Erythroblast (primary cell): ENCODE data around the gene GRIK5.

ENCODE experiments used
- DNase-seq, 2 experiments: peaks; one replicate each; lab custom pipeline; 2025; lab: John Stamatoyannopoulos, UW
- GATA1 ChIP-seq: IDR thresholded peaks from 2 replicates; pipeline ENCODE4 v1.6.1; 2011; ENCODE audit warnings: low read depth, mild to moderate bottlenecking, control low read depth, low read length, moderate library complexity
- POLR2A ChIP-seq: IDR thresholded peaks from 2 replicates; pipeline ENCODE4 v1.6.1; 2011; ENCODE audit warnings: mild to moderate bottlenecking, low read length

Gene GRIK5

GRCh38 chr19:41951686-41952172 is 118.3 kb downstream of the GRIK5 start:
- TF ChIP-seq POLR2A (no peak), GATA1 (no peak)
- peak; percentile 68 to 85 for DNase-seq
